ENCODE data around the gene SMG6.
"Not testable (repeated sequence)": the region's sequence is repeated elsewhere in the genome, so short reads cannot be mapped to it uniquely, and the experiment has no call there.

The SMG6 gene

DNA sequence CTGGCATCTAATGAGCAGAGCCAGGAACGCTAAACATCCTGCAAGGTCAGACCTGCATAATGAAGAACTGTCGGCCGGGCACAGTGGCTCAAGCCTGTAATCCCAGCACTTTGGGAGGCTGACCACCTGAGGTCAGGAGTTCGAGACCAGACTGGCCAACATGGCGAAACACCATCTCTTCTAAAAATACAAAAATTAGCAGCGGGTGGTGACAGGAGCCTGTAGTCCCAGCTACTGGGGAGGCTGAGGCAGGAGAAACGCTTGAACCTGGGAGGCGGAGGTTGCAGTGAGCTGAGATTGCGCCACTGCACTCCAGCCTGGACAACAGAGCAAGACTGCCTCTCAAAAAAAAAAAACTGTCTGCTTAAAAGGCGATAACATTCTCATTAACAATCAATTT, 38.4 kb downstream of the SMG6 start:
- not testable (repeated sequence) for H2AFZ ChIP-seq (ENCODE audit: low read depth, low read length); H3K4me1 ChIP-seq (ENCODE audit: insufficient read depth, low read length); H3K9me3 ChIP-seq (ENCODE audit: low read length); H3K4me3 ChIP-seq (ENCODE audit: low read length); H3K27me3 ChIP-seq (ENCODE audit: insufficient read depth, low read length)
- peaks cover 47% of the 10 kb centered on the region for H3K36me3 ChIP-seq (ENCODE audit: insufficient read depth, low read length)

DNA sequence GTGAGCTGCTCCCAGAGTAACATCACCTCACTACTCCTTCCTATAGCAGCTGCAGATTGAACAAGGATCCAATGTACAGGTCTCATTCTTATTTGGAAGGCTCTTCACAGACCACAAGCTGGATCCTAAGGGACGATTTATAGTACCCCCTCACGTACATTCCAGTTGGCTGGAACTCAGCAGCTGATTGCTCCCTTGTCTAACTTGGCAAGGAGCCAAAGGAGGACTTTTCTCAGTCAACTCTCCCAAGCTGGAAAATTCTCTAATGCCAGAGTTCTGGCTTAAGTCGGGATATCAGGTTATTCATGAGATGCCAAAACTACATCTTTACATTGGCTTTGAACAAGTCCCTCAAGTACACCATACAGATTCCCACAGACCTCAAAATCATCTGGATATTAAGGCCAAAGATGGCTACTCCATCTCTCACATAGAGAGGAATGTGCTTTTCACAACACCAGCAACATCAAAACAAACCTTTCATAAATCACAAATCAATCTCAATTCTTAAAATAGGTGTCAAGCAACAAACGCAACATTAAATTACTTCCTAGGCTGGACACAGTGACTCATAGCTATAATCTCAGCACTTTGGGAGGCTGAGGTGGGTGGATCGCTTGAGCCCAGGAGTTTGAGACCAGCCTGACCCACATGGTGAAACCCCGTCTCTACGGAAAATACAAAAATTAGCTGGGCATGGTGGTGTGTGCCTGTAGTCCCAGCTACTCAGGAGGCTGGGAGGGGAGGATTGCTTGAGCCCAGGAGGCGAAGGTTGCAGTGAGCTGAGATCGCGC, 39.3 kb downstream of the SMG6 start:
- no peaks in the 10 kb centered on the region for H3K27me3 ChIP-seq (ENCODE audit: insufficient read depth, low read length)
- no peak overlapping the region for H3K4me3 ChIP-seq (ENCODE audit: low read length)
- H3K4me1 ChIP-seq (ENCODE audit: insufficient read depth, low read length), result no peaks in the 10 kb centered on the region
- no peak overlapping the region for H2AFZ ChIP-seq (ENCODE audit: low read depth, low read length)
- H3K9me3 ChIP-seq (ENCODE audit: low read length), result no peaks in the 10 kb centered on the region
- peaks cover 43% of the 10 kb centered on the region for H3K36me3 ChIP-seq (ENCODE audit: insufficient read depth, low read length)

DNA sequence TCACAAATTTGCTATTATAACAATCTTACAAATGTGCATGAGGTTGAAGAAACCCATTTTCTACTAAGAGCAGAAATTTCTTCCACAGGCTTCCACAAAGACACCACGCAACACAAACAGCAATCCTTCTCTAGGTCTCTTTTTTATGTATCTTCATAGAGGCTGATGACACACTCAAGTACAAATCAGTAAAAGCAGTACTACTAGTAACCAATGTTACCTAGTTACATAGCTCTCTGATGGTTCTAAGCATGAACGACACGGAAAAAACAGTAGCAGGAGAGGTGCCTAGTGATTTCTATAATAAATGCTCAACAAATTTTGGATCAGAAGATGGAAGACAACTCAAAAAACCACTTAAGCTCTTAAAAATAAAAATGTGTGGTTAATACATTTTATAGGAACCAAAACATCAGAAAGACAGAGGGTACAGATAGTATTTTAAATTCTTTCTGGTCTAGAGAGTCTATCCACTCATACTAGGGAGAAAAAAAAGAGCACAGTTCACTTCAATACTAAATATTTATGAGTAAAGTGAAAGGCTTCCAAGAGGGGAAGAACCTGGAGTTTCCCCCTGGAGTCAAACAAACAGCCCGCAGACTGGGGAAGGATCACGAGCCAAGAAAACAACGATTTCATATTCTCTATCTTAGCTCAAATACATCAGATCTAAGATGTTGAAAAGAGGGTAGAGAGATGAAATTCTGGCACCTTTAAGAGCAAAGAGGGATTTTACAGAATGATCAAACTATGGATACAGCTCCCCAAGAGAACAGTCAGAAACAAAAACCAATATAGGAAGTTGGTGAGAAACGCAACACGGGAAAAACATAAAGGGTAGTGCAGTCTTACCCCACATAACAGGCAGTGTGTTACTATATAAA, 40.2 kb downstream of the SMG6 start:
- H3K27me3 ChIP-seq (ENCODE audit: insufficient read depth, low read length), result no peaks in the 10 kb centered on the region
- H3K4me3 ChIP-seq (ENCODE audit: low read length), result no peak overlapping the region
- no peaks in the 10 kb centered on the region for H3K4me1 ChIP-seq (ENCODE audit: insufficient read depth, low read length)
- H3K36me3 ChIP-seq (ENCODE audit: insufficient read depth, low read length), result peaks cover 43% of the 10 kb centered on the region
- no peak overlapping the region for H2AFZ ChIP-seq (ENCODE audit: low read depth, low read length)
- H3K9me3 ChIP-seq (ENCODE audit: low read length), result no peaks in the 10 kb centered on the region

DNA sequence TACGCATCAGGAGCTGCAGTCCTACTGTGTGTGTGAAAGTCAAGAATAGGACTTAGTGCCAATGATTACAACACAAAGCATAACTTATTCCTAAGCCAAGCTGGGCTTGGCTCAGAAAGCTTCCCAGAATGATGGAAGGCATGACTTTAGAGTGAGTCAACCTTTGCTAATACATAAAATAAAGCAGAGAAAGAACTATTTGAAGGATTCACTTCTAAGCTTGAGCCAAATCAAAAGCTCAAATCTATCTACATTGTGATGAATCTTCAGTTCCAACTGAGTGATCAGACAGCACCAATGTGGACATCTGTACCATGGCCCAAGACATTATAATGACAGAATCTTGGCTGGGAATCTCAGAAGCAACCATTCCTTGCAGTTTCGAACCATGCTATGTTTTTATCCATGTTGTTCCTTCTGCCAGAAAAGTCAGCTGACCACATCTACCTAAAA, 41.4 kb downstream of the SMG6 start:
- Histone ChIP-seq H3K36me3 (ENCODE audit: insufficient read depth, low read length) (peaks cover 40% of the 10 kb centered on the region), H3K27me3 (ENCODE audit: insufficient read depth, low read length) (no peaks in the 10 kb centered on the region), H3K4me1 (ENCODE audit: insufficient read depth, low read length) (no peaks in the 10 kb centered on the region), H3K4me3 (ENCODE audit: low read length) (no peak overlapping the region), H2AFZ (ENCODE audit: low read depth, low read length) (no peak overlapping the region), H3K9me3 (ENCODE audit: low read length) (no peaks in the 10 kb centered on the region)

DNA sequence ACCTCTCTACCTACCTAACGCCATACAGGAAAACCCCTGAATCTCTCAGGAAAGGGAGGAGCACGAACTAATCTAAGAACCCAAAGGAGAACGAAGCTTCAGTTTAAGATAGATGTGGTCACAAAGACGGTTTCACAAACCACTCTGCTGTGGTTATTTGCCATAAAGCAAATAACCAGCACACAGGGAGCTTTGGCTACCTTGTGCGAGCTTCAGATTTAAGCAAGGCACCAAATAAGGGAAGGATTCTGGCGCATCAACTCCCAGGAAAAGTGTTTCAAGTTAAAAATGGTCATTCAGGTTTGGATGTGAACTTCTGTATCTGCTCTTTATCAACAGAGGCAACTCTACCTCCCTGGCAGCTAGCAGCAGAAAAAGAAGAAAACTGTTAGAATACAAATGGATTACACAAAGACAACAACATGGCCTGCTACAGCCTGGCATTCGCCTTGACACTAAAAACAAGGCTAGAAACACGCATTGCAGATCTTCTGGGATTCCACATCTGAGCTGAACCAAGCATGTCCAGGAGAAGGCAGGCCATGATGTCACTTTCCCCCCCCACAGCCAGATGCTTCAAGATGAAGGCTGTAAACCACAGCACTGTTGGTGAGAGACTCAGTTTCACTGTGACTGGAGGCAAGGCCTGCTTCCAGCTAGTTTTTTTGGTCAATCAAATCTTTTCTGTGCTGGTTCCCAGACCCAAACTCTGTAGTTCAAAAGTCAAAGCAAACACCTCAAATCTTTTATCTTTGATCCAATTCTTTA, 43.6 kb downstream of the SMG6 start:
- Histone ChIP-seq H3K27me3 (ENCODE audit: insufficient read depth, low read length) (no peaks in the 10 kb centered on the region), H3K9me3 (ENCODE audit: low read length) (peaks cover 2% of the 10 kb centered on the region), H3K4me3 (ENCODE audit: low read length) (no peak overlapping the region), H3K36me3 (ENCODE audit: insufficient read depth, low read length) (peaks cover 33% of the 10 kb centered on the region), H2AFZ (ENCODE audit: low read depth, low read length) (no peak overlapping the region), H3K4me1 (ENCODE audit: insufficient read depth, low read length) (no peaks in the 10 kb centered on the region)

DNA sequence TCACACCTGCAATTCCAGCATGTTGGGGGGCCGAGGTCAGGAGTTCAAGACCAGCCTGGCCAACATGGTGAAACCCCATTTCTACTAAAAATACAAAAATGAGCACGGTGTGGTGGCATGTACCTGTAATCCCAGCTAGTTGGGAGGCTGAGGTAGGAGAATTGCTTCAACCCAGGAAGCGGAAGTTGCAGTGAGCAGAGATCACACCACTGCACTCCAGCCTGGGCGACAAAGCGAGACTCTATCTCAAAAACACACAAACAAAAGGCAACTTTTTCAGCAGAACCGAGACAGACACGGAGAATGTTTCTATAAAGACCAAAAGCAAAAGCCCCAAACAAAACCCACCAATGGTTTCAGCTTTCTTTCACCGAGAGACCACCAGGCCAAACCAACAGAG, 44.8 kb downstream of the SMG6 start:
- not testable (repeated sequence) for H2AFZ ChIP-seq (ENCODE audit: low read depth, low read length); H3K27me3 ChIP-seq (ENCODE audit: insufficient read depth, low read length); H3K4me1 ChIP-seq (ENCODE audit: insufficient read depth, low read length); H3K9me3 ChIP-seq (ENCODE audit: low read length); H3K4me3 ChIP-seq (ENCODE audit: low read length)
- H3K36me3 ChIP-seq (ENCODE audit: insufficient read depth, low read length), result peaks cover 36% of the 10 kb centered on the region

DNA sequence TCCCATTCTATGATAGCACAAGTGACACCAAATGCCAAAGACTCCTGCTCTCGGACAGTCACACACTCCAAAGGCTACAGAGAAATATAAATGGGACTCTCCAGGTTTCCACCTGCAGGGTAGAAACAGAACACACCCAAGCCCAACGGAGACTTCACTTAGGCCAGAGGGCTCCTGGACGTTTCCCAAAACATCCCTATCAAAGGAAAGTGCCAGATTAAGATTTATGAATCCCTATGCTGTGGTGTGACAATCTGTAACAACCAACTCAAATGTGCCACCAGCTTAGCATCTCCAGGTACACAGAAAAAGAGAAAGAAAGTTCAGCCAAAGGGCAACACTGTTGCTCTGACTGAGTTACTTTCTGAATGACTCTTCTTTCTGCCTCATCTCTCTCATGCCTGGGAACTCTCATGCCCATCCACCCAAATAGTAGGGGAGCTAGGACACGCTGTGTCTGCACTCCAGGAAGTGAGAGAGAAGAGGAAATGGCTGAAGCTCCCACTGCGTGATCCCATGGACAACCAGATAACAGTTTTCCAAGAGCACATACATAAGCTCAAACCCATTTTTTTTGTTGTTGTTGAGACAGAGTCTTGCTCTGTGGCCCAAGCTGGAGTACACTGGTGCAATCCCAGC, 49.7 kb downstream of the SMG6 start:
- H3K27me3 ChIP-seq (ENCODE audit: insufficient read depth, low read length), result no peaks in the 10 kb centered on the region
- no peak overlapping the region for H2AFZ ChIP-seq (ENCODE audit: low read depth, low read length)
- no peak overlapping the region for H3K4me3 ChIP-seq (ENCODE audit: low read length)
- peaks cover 6% of the 10 kb centered on the region for H3K9me3 ChIP-seq (ENCODE audit: low read length)
- H3K4me1 ChIP-seq (ENCODE audit: insufficient read depth, low read length), result no peaks in the 10 kb centered on the region
- peaks cover 37% of the 10 kb centered on the region for H3K36me3 ChIP-seq (ENCODE audit: insufficient read depth, low read length)

DNA sequence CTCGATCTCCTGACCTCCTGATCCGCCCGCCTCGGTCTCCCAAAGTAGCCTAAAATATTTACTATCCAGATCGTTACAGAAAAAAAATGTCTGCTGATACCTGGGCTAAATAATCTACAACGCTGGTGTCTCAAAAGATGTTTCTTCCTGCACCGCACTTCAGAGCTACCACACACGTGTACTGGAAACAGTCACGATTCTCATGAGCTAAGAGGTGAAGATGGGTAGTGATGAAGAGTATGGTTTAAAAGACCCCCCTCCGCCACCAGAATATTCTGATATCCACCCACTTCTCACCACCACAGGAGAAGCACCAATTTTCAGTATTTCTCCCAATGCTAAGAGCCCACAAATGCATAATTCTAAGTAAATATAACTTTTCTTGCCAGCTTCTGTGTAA, 50.2 kb downstream of the SMG6 start:
- Histone ChIP-seq H3K4me3 (ENCODE audit: low read length) (no peak overlapping the region), H3K9me3 (ENCODE audit: low read length) (peaks cover 6% of the 10 kb centered on the region), H3K27me3 (ENCODE audit: insufficient read depth, low read length) (no peaks in the 10 kb centered on the region), H3K4me1 (ENCODE audit: insufficient read depth, low read length) (no peaks in the 10 kb centered on the region), H3K36me3 (ENCODE audit: insufficient read depth, low read length) (peaks cover 37% of the 10 kb centered on the region), H2AFZ (ENCODE audit: low read depth, low read length) (no peak overlapping the region)

DNA sequence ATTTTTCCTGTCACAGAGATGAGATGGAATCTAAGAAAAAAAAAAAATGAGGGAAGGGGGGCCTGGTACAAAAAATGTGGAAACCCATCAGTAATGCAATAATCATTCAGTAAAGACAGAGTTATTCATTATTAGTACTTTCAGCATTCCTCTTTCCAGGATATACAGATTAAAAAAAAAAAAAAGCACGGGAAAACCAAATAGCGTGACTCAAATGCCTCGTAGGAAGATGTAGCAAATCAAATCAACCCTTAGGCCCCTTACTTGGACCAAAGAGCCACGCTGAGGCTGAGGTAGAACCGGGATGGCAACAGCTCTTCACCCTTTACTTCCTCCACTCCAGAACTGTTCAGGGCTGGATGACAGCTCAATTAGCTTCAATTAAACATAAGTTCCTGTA, 52.5 kb downstream of the SMG6 start:
- Histone ChIP-seq H3K27me3 (ENCODE audit: insufficient read depth, low read length) (no peaks in the 10 kb centered on the region), H3K9me3 (ENCODE audit: low read length) (peaks cover 4% of the 10 kb centered on the region), H2AFZ (ENCODE audit: low read depth, low read length) (no peak overlapping the region), H3K36me3 (ENCODE audit: insufficient read depth, low read length) (peaks cover 32% of the 10 kb centered on the region), H3K4me1 (ENCODE audit: insufficient read depth, low read length) (no peaks in the 10 kb centered on the region), H3K4me3 (ENCODE audit: low read length) (no peak overlapping the region)

DNA sequence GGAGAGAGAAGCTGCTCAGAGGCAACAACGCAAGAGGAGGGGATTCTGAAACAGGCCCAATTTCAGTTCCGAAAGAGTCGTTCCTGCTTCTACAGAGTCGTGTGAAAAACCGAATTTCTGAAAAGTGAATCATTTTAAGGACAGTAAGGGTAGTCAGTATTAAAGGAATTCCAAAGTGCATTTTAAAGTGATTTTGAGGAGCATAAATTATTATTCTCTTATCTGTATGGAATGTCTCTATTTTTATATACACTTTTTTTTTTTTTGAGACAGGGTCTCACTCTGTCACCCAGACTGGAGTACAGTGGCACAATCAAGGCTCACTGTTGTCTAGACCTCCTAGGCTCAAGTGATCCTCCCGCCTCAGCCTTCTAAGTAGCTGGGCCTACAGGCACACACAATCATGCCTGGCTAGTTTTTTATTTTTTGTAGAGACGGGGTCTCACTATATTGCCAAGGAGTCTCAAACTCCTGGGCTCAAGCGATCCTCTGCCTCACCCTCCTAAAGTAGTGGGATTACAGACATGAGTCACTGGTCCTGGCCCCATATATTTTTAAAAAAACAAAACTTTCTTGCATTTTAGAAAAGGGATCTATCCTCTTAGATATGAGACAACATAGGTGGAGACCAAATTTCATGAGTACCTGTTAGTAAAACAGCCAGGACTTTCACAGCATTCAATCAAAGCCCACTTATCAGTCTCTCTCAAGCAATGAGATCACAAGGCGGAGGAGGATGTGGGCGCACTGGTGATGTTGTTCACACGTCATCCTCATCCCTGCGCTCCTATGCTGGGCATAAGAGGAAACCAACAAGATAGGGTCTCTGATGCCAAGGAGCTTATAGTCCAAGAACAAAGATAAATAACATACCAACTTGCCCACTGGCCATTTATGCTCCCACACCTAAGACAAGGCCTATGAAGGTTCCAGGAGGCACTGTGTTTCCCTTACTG, 53.2 kb downstream of the SMG6 start:
- H3K9me3 ChIP-seq (ENCODE audit: low read length), result peaks cover 3% of the 10 kb centered on the region
- H3K27me3 ChIP-seq (ENCODE audit: insufficient read depth, low read length), result no peaks in the 10 kb centered on the region
- H3K36me3 ChIP-seq (ENCODE audit: insufficient read depth, low read length), result peaks cover 30% of the 10 kb centered on the region
- no peaks in the 10 kb centered on the region for H3K4me1 ChIP-seq (ENCODE audit: insufficient read depth, low read length)
- H2AFZ ChIP-seq (ENCODE audit: low read depth, low read length), result no peak overlapping the region
- no peak overlapping the region for H3K4me3 ChIP-seq (ENCODE audit: low read length)

DNA sequence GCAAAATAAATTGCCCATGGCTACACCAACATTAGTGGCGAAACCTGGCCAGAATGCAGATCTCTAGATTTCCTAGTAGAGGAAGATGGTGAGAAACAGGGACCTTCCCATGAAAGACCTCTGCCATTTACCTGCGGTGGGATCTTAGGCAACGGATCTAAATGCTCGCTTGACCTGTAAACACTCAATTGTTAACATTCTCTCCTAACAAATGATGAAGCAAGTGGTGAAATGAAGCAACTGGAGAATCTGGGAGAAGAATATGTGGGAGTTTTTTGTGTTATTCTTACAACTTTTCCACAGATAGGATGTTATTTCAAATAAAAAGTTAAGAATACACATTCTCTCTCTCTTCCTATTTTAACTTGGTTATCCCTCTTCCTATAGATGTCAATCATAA, 56.6 kb downstream of the SMG6 start:
- H3K36me3 ChIP-seq (ENCODE audit: insufficient read depth, low read length), result peaks cover 32% of the 10 kb centered on the region
- peaks cover 2% of the 10 kb centered on the region for H3K9me3 ChIP-seq (ENCODE audit: low read length)
- no peak overlapping the region for H2AFZ ChIP-seq (ENCODE audit: low read depth, low read length)
- H3K4me1 ChIP-seq (ENCODE audit: insufficient read depth, low read length), result no peaks in the 10 kb centered on the region
- no peaks in the 10 kb centered on the region for H3K27me3 ChIP-seq (ENCODE audit: insufficient read depth, low read length)
- no peak overlapping the region for H3K4me3 ChIP-seq (ENCODE audit: low read length)
